Upper lobe of left lung (tissue), 4 donors: ENCODE data around the gene ERVMER34-1.

ENCODE experiments used
- EP300 ChIP-seq, 4 donors: sonication (generic); formaldehyde crosslinking; IDR thresholded peaks; one replicate each; pipeline ENCODE4 v1.5.1; 2017; ENCODE audit warnings: antibody characterized with exemption in 4 of 4, control low read depth in 2 of 4
- POLR2A ChIP-seq, 4 donors: fragments of 450-650 bp; IDR thresholded peaks; one replicate each; pipeline ENCODE4 v1.5.1; 2016 to 2017; ENCODE audit warnings: antibody characterized with exemption in 4 of 4, mild to moderate bottlenecking in 2 of 4
- POLR2AphosphoS5 ChIP-seq, 2 donors: sonication (generic); formaldehyde crosslinking; IDR thresholded peaks; one replicate each; pipeline ENCODE4 v1.5.1; 2017; ENCODE audit warnings: antibody characterized with exemption in 2 of 2
- TF ChIP-seq, protein P1 (sequence below), 6 experiments: fragments of 450-650 bp in 4 of 6; fragments of 200-600 bp in 2 of 6; sonication (generic) in 2 of 6; IDR thresholded peaks; one replicate each; pipeline ENCODE4 v1.5.1; 2016 to 2019; ENCODE audit warnings: antibody characterized with exemption in 6 of 6

DNA sequence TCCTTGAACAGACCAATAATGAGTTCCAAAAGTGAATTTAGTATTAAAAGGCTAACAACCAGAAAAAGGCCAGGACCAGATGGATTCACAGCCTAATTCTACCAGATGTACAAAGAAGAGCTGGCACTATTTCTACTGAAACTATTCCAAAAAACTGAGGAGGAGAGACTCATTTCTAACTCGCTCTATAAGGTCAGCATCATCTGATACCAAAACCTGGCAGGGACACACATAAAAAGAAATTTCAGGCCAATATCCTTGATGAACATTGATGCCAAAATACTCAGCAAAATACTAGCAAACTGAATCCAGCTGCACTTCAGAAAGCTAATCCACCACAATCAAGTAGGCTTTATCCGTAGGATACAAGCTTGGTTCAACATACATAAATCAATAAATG lies 56.3 kb downstream of the ERVMER34-1 start:
- TF ChIP-seq POLR2AphosphoS5 (IDR thresholded peaks at IDR 0.05), result no peak
- TF ChIP-seq, protein P1, sequence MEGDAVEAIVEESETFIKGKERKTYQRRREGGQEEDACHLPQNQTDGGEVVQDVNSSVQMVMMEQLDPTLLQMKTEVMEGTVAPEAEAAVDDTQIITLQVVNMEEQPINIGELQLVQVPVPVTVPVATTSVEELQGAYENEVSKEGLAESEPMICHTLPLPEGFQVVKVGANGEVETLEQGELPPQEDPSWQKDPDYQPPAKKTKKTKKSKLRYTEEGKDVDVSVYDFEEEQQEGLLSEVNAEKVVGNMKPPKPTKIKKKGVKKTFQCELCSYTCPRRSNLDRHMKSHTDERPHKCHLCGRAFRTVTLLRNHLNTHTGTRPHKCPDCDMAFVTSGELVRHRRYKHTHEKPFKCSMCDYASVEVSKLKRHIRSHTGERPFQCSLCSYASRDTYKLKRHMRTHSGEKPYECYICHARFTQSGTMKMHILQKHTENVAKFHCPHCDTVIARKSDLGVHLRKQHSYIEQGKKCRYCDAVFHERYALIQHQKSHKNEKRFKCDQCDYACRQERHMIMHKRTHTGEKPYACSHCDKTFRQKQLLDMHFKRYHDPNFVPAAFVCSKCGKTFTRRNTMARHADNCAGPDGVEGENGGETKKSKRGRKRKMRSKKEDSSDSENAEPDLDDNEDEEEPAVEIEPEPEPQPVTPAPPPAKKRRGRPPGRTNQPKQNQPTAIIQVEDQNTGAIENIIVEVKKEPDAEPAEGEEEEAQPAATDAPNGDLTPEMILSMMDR (IDR thresholded peaks at IDR 0.05), result no peak
- no peak for TF ChIP-seq POLR2A (IDR thresholded peaks at IDR 0.05)
- no peak for TF ChIP-seq EP300 (IDR thresholded peaks at IDR 0.05)
